Right lobe of liver (tissue), 6 donors: ENCODE data around the gene ZBTB44. TPM values are rescaled to one million over a fixed set of nuclear protein-coding genes. Genes with fewer than 3 reads are reported as not detected.

Experiments used
- ATAC-seq, 4 donors: fragments of 200-7000 bp; cut with Tn5 transposase; one replicate each; pipeline ENCODE4 v1.9.1; 2020; ENCODE audit warnings: mild to moderate bottlenecking in 4 of 4, moderate library complexity in 4 of 4
- DNase-seq, 3 donors: peaks; one replicate each; pipeline ENCODE4 v3.0.0-alpha.2; 2020
- H3K27ac ChIP-seq, 3 donors: fragments of 200-600 bp; one replicate each; pipeline ENCODE4 v1.8.0; 2022
- H3K27me3 ChIP-seq, 2 donors: fragments of 200-600 bp; one replicate each; pipeline ENCODE4 v1.8.0; 2022
- H3K36me3 ChIP-seq, 4 donors: fragments of 200-600 bp; sonication (generic) in 1 of 4; one replicate each; pipeline versions ENCODE4 v1.5.1 to v1.8.0; 2017 to 2022; ENCODE audit warnings: control low read depth in 1 of 4
- H3K4me1 ChIP-seq, 4 donors: fragments of 200-600 bp; sonication (generic) in 1 of 4; one replicate each; pipeline versions ENCODE4 v1.5.1 to v1.8.0; 2017 to 2022; ENCODE audit warnings: control low read depth in 1 of 4
- H3K4me3 ChIP-seq, 3 donors: fragments of 200-600 bp; one replicate each; pipeline ENCODE4 v1.8.0; 2022
- H3K9me3 ChIP-seq, 4 donors: fragments of 200-600 bp; sonication (generic) in 1 of 4; one replicate each; pipeline versions ENCODE4 v1.5.1 to v1.8.0; 2017 to 2022; ENCODE audit warnings: control low read depth in 1 of 4
- POLR2A ChIP-seq: fragments of 450-650 bp; IDR thresholded peaks from one replicate; pipeline ENCODE4 v1.6.1; 2017; ENCODE audit warnings: antibody characterized with exemption, mild to moderate bottlenecking
- WGBS: methylation state at CpG from one replicate; pipeline ENCODE4 v1.1.6; 2018; ENCODE audit warnings: low coverage, low lambda C conversion rate; ENCODE audit not compliant: insufficient coverage; ENCODE audit errors: missing lambda C conversion rate; 5-methylcytosine and 5-hydroxymethylcytosine counted together
- intact Hi-C, 2 donors: fragments of 100-400 bp; cut with DNase I; formaldehyde crosslinking; loops; one replicate each; pipeline versions ENCODE4 v1.11.2 to v1.14.1; 2022
- total RNA-seq, 6 experiments: library from RNA; depleted of rRNA in 2 of 6; stranded (reverse); fragments of >200 nt in 2 of 6; fragmentation: NEBNext Ultra II Directional in 3 of 6; extraction: Animal tissue kit (Norgen Biotek cat#: 25700) in 3 of 6; gene quantifications; one replicate each; pipeline versions ENCODE4 v1.1.0 to v1.2.4, GENCODE V29; 2016 to 2023
- TF ChIP-seq, protein P1 (sequence below), 4 donors: fragments of 200-600 bp in 3 of 4; fragments of 450-650 bp in 1 of 4; IDR thresholded peaks; one replicate each; pipeline versions ENCODE4 v1.5.1 to v1.8.0; 2016 to 2022; ENCODE audit warnings: antibody characterized with exemption in 4 of 4, mild to moderate bottlenecking in 2 of 4
- donor health status: DM: no; HTN: yes; CAD: no.
- donor health status: DM: no; HTN: no; CAD: no.
- donor health status: DM: no; HTN: no; CAD: no.
- donor health status: DM: no; HTN: yes; CAD: no.
- donor health status: DM: no; HTN: yes; CAD: no.

Gene ZBTB44
- total RNA-seq, 6 experiments from 2014 or later: 16.3 to 22.4 (median 18.4) TPM

DNA sequence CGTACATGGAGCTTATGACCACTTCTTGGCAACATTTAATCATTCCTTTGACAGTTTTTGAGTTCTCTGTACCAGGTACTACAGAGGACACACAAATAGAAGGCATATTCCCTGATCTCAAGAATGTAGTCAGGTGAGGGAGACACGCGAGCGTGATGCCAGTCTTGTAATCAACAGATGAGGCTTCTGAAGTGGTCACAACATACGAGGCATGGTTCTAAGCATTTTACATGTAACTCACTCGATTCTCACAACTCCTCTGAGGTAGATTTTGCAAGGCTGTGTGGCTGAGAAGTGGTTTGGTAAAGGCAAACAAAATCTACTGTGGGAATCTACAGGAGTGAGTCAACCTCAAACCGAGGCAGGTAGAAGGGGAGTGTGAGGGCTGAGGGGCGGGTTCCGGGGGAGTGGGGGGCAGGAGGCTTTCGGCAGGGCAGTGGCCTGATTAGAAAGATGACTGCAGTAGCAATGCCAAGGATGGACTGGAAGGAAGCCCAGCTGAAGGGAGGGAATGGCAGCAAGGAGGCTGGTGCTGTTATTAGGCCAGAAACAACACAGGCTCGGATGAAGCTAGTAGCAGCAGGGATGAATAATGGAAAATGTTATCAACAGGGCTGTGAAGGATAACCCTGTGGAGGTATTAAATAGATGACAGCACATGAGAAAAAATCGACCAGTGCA lies 91.3 kb downstream of the ZBTB44 start:
- ATAC-seq: no peak
- Histone ChIP-seq H3K27me3 (no peaks in the 10 kb centered on the region), H3K27ac (no peak overlapping the region), H3K4me3 (no peak overlapping the region), H3K36me3 (no peaks in the 10 kb centered on the region), H3K9me3 (no peaks in the 10 kb centered on the region), H3K4me1 (no peaks in the 10 kb centered on the region)
- WGBS: 80% methylated on average over 10 of the region's 12 CpGs
- no peak for TF ChIP-seq POLR2A
- TF ChIP-seq, protein P1, sequence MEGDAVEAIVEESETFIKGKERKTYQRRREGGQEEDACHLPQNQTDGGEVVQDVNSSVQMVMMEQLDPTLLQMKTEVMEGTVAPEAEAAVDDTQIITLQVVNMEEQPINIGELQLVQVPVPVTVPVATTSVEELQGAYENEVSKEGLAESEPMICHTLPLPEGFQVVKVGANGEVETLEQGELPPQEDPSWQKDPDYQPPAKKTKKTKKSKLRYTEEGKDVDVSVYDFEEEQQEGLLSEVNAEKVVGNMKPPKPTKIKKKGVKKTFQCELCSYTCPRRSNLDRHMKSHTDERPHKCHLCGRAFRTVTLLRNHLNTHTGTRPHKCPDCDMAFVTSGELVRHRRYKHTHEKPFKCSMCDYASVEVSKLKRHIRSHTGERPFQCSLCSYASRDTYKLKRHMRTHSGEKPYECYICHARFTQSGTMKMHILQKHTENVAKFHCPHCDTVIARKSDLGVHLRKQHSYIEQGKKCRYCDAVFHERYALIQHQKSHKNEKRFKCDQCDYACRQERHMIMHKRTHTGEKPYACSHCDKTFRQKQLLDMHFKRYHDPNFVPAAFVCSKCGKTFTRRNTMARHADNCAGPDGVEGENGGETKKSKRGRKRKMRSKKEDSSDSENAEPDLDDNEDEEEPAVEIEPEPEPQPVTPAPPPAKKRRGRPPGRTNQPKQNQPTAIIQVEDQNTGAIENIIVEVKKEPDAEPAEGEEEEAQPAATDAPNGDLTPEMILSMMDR (IDR thresholded peaks at IDR 0.05): no peak
- intact Hi-C loops: no loop called here
- DNase-seq: no peak

DNA sequence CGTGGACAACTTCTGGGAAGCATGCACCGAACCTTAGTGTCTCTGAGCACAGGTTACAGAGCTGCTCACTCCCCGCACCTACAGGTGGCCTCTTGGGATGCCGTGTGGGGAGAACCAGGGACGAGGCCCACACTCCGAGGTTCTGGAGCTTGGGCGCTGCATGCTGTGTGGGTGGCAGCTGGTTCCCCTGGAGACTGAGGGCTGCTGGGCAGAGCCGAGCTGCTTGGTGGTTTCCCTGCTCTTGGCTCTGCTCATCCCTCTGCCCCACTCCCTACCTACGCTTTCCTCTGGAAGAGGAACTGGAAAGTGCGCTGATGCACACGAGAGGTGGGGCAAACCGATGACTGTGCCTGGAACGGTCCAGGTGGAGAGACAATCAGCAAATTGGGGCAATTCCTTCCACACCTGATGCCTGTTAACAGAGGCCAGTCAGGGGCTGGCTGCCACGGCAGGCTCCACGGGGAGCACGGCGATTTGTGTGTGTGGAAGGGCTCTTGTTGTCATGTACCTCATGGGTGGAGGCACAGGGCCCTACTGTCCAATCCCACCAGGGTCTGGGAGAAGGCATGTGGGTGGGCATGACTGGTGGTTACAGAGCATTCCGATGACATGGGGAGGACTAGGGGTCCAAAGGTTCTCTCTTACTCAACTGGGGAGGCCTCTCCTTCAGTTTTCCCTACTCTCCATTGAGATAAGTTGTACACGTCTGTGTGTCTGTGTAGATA lies 94.2 kb downstream of the ZBTB44 start:
- 81% methylated on average over 3 of the region's 19 CpGs for WGBS
- TF ChIP-seq, protein P1 (IDR thresholded peaks at IDR 0.05): no peak
- TF ChIP-seq POLR2A: no peak
- H3K4me3 ChIP-seq: no peak overlapping the region
- no peak overlapping the region for H3K27ac ChIP-seq
- ATAC-seq (peak in 1 of 4 donors; percentile 6), DNase-seq (no peak)
- intact Hi-C loops: no loop called here
- H3K9me3 ChIP-seq: no peaks in the 10 kb centered on the region
- no peaks in the 10 kb centered on the region for H3K36me3 ChIP-seq
- no peaks in the 10 kb centered on the region for H3K4me1 ChIP-seq
- no peaks in the 10 kb centered on the region for H3K27me3 ChIP-seq

DNA sequence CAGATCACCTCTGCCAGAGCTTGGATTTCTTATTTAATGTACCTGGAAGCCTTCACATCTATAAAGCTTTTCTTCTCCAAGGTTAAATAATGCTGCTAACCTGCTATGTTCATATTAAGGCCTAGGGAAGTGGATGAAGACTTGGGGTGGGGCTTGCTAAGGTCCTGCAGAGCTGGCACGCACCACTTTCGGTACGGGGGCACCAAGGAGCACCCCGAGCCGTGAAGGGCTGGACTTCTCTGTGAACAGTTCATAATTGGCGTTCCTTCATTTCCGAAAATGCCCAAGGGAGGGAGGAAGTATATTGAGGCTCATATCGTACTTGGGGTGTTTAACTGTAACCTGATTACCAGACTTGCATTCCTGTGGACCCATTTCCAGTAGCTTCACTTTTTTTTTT lies 95.6 kb downstream of the ZBTB44 start:
- ATAC-seq (no peak), DNase-seq (no peak)
- no peak overlapping the region for H3K27ac ChIP-seq
- TF ChIP-seq, protein P1 (IDR thresholded peaks at IDR 0.05): no peak
- TF ChIP-seq POLR2A: no peak
- H3K36me3 ChIP-seq: no peaks in the 10 kb centered on the region
- no peaks in the 10 kb centered on the region for H3K27me3 ChIP-seq
- no peaks in the 10 kb centered on the region for H3K9me3 ChIP-seq
- intact Hi-C loops: loop anchor here (10.0 kb wide), 3 partner anchors 156 to 646 kb away; partner anchors contain the start of gene ADAMTS8 (in 1 of the 2)
- no peaks in the 10 kb centered on the region for H3K4me1 ChIP-seq
- WGBS: 95% methylated on average over 8 of the region's 8 CpGs
- no peak overlapping the region for H3K4me3 ChIP-seq

DNA sequence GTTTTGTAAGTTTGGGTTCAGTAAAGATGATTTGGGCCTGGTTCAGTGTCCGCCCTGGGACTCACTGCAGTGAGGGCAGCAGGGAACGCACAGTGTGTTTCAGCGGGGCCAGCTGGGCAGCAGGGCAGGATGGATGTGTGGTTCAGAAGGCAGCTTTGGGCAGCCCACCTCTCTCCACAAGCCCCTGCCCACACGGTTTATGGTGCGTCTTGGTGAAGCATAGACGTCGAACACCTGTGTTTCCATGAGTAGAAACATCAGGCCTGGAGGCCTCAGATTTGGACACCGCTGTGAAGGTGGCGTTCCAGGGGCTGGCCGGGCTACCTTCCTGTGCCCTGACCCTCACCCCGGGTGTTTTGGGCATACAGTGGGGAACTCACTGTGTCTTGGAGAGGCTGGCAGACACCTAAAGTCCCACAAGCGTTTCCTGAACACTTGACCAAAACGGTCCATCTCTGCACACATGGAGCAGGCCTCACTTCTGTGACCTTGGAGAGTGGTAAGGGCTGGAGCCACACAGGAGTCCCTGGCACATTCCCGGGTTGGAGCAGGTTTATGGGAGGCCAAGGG lies 96.1 kb downstream of the ZBTB44 start:
- WGBS: no CpG with 5 or more reads among the region's 14 CpGs
- intact Hi-C loops: loop anchor here (10.0 kb wide), 3 partner anchors 156 to 646 kb away; partner anchors contain the start of gene ADAMTS8 (in 1 of the 2)
- TF ChIP-seq, protein P1 (IDR thresholded peaks at IDR 0.05): no peak
- TF ChIP-seq POLR2A: no peak
- no peak for ATAC-seq
- Histone ChIP-seq H3K36me3 (no peaks in the 10 kb centered on the region), H3K27me3 (no peaks in the 10 kb centered on the region), H3K4me3 (no peak overlapping the region), H3K27ac (no peak overlapping the region), H3K4me1 (no peaks in the 10 kb centered on the region), H3K9me3 (no peaks in the 10 kb centered on the region)
- no peak for DNase-seq
